Memory B cell (primary cell): ENCODE measurements around the gene SAV1.
A peak's percentile ranks its signal among the peaks of the same experiment; 100 is the strongest.
"Not testable (repeated sequence)": the region's sequence is repeated elsewhere in the genome, so short reads cannot be mapped to it uniquely, and the experiment has no call there.

ENCODE experiments used
- ATAC-seq: fragments of 150-1000 bp; cut with Tn5 transposase; 2 replicates; pipeline ENCODE4 v1.10.0; 2021; ENCODE audit warnings: low read depth, mild to moderate bottlenecking, moderate library complexity
- DNase-seq, 2 donors: peaks; one replicate each; pipeline ENCODE4 v3.0.0; 2022; ENCODE audit warnings: low spot score in 2 of 2
- H3K27ac Mint-ChIP-seq: one replicate; pipeline ENCODE4 v1.8.0; 2022; ENCODE audit warnings: mild to moderate bottlenecking, moderate library complexity, mixed read lengths
- H3K27me3 Mint-ChIP-seq: one replicate; pipeline ENCODE4 v1.8.0; 2022; ENCODE audit warnings: mixed read lengths
- H3K36me3 Mint-ChIP-seq: one replicate; pipeline ENCODE4 v1.8.0; 2022; ENCODE audit warnings: mild to moderate bottlenecking, mixed read lengths
- H3K4me1 Mint-ChIP-seq: one replicate; pipeline ENCODE4 v1.8.0; 2022; ENCODE audit warnings: mixed read lengths
- H3K4me3 Mint-ChIP-seq: one replicate; pipeline ENCODE4 v1.8.0; 2022; ENCODE audit warnings: mild to moderate bottlenecking, moderate library complexity, mixed read lengths
- H3K9me3 Mint-ChIP-seq: one replicate; pipeline ENCODE4 v1.8.0; 2022; ENCODE audit warnings: mixed read lengths

SAV1 gene

DNA sequence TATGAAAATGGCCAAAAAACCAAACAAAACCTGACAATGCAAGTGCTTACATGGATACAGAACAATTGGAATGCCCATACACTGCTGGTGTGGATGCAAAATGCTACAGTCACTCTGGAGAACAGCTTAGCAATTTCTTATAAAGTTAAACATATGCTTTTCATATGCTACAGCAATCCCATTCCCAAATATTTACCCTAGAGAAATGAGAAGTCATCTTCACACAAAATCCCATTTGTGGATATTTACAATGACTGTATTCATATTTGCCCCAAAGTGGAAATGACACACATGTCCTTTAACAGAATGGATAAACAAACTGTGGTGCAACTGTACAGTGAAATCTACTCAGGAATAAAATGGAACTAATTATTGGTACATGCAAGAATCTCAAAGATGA, 20.4 kb downstream of the SAV1 start:
- DNase-seq (no peak), ATAC-seq (no peak)
- Mint-ChIP-seq H3K27ac (peak overlapping the region; percentile 89), H3K4me1 (peaks cover 28% of the 10 kb centered on the region), H3K36me3 (peaks cover 18% of the 10 kb centered on the region), H3K4me3 (peak overlapping the region; percentile 85), H3K9me3 (no peaks in the 10 kb centered on the region), H3K27me3 (no peaks in the 10 kb centered on the region)

DNA sequence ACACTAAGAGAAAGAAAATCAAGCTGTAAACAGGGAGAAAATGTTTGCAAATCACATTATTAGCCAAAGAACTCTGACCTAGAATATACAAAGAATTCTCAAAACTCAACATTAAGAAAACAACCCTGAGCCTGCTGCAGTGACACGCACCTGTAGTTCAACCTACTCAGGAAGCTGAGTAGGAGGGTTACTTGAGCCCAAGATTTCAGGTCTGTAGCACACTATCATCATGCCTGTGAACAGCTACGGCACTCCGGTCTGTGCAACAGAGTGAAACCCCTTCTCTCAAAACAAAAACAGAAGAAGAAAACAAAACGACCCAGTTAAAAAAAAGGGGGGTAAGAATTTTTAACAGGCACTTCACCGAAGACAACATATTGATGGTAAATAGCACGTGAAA, 20.8 kb downstream of the SAV1 start:
- Mint-ChIP-seq H3K27ac (peak overlapping the region; percentile 89), H3K4me3 (peak overlapping the region; percentile 85), H3K27me3 (no peaks in the 10 kb centered on the region), H3K36me3 (peaks cover 17% of the 10 kb centered on the region), H3K4me1 (peaks cover 26% of the 10 kb centered on the region), H3K9me3 (no peaks in the 10 kb centered on the region)
- DNase-seq (peak in 1 of 2 donors; percentile 19), ATAC-seq (peak; percentile 99)

DNA sequence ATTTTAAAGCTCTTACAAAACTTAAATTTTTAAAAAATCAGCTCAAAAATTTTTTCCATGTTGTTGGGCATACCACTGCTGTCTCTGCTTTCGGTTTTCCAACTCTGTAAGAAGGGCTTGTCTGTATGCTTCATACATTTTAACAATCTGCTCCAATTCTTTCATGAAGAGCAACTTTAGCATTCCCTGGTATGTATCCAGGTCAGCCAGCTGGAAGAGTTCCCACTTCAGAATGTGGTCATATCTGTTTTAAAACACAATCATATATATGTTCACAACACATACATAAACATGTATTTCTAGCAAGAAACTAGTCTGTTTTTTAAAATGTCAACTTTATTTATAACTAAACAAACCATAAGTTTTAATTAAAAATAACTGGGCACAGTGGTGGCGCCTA, 33.0 kb downstream of the SAV1 start:
- Mint-ChIP-seq H3K27ac (no peak overlapping the region), H3K4me1 (peaks cover 5% of the 10 kb centered on the region), H3K36me3 (peaks cover 22% of the 10 kb centered on the region), H3K27me3 (no peaks in the 10 kb centered on the region), H3K9me3 (no peaks in the 10 kb centered on the region), H3K4me3 (no peak overlapping the region)
- DNase-seq (no peak), ATAC-seq (no peak)

DNA sequence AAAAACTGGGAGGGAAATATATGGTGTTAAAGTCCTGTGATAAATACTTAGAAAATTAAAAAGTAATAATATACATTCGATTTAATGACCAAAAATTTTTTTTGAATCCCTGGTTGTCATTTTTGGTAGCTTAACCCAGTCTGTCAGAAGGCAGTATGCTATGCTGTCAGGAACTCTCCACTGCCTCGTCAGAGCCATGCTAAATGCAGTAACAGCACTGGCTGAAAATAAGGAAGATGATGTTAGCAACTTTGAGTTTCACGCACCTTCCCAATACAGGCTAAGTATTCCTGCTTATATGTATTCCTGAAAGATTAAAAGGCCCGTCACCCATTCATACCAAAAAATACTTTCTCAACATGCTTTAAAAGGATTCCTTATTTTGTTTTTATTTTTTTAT, 34.2 kb downstream of the SAV1 start:
- ATAC-seq: no peak
- Mint-ChIP-seq H3K27me3 (no peaks in the 10 kb centered on the region), H3K36me3 (peaks cover 16% of the 10 kb centered on the region), H3K4me1 (peaks cover 5% of the 10 kb centered on the region), H3K27ac (no peak overlapping the region), H3K4me3 (no peak overlapping the region), H3K9me3 (no peaks in the 10 kb centered on the region)
- DNase-seq: no peak

DNA sequence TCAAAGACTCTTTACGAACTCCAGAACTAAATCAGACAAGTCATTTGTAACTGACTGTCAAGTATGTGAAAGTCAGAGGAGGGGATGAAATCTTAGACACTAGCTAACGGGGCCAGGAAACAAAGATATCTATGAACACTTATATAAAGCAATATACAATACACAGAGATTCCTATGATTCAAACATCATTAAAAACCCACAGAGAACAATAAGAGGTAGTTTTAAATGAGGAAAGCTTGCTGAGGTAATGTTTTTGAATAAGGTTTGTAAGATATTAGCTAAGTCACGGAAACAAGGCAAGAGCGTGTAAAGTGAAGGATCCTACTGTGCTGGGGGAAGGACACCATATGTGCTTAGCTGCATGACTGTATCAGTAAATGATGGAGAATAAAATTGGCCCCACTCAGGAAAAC, 36.7 kb downstream of the SAV1 start:
- ATAC-seq (no peak), DNase-seq (no peak)
- Mint-ChIP-seq H3K27me3 (no peaks in the 10 kb centered on the region), H3K4me3 (no peak overlapping the region), H3K36me3 (peaks cover 11% of the 10 kb centered on the region), H3K4me1 (peaks cover 2% of the 10 kb centered on the region), H3K27ac (peak overlapping the region; percentile 67), H3K9me3 (no peaks in the 10 kb centered on the region)

DNA sequence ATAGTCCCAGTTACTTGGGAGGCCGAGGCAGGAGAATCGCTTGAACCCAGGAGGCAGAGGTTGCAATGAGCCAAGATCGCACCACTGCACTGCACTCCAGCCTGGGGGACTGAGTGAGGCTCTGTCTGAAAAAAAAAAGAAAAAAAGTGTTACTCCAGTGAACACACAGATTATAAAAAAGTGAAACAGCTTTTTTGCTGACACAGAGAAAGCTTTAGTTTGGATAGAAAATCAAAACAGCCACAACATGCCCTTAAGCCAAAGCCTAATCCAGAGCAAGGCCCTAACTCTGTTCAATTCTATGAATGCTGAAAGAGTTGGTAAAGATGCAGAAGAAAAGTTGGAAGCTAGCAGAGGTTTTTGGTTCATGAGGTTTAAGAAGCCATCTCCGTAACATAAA, 43.2 kb downstream of the SAV1 start:
- H3K4me3 Mint-ChIP-seq, H3K4me1 Mint-ChIP-seq, H3K36me3 Mint-ChIP-seq, H3K9me3 Mint-ChIP-seq, DNase-seq, ATAC-seq, H3K27ac Mint-ChIP-seq, H3K27me3 Mint-ChIP-seq: not testable (repeated sequence)

DNA sequence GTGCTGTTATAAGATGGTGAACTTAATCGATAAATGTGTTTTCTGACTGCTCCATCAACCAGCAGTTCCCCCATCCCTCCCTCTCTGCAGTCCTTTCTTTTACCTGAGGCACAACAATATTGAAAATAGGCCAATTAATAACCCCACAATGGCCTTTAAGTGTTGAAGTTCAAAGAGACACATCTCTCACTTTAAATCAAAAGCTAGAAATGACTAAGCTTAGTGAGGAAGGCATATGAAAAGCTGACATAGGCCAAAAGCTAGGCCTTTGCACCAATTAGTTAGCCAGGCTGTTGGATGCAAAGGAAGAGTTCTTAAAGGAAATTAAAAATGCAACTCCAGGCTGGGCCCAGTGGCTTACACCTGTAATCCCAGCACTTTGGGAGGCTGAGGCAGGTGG, 43.7 kb downstream of the SAV1 start:
- DNase-seq: no peak

DNA sequence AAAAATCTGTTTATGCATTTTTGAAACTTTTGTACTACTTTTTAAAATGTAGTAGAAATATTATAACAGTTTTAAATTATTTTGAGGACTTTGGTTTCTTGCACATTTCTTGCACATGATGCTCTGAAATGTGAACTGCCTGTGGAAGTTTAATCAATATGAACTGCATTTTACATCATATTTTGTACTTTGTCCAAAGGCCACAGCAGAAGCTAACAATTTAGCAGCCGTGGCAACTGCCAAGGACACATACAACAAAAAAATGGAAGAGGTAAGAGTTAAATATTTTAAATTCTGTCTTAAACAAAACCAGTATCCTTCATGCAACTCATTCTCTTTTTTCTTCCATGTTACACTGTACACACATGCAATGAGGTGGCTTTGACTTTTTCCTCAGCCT, 45.1 kb downstream of the SAV1 start:
- Mint-ChIP-seq H3K4me3 (no peak overlapping the region), H3K4me1 (peaks cover 6% of the 10 kb centered on the region), H3K9me3 (no peaks in the 10 kb centered on the region), H3K27me3 (no peaks in the 10 kb centered on the region), H3K36me3 (no peaks in the 10 kb centered on the region), H3K27ac (no peak overlapping the region)
- no peak for ATAC-seq
- DNase-seq: no peak

More for the DNA sequence above, 43.7 kb downstream of the SAV1 start:
- no peaks in the 10 kb centered on the region for H3K9me3 Mint-ChIP-seq
- H3K4me1 Mint-ChIP-seq: peaks cover 5% of the 10 kb centered on the region
- H3K4me3 Mint-ChIP-seq: no peak overlapping the region
- no peaks in the 10 kb centered on the region for H3K27me3 Mint-ChIP-seq
- no peaks in the 10 kb centered on the region for H3K36me3 Mint-ChIP-seq
- no peak for ATAC-seq
- H3K27ac Mint-ChIP-seq: no peak overlapping the region

DNA sequence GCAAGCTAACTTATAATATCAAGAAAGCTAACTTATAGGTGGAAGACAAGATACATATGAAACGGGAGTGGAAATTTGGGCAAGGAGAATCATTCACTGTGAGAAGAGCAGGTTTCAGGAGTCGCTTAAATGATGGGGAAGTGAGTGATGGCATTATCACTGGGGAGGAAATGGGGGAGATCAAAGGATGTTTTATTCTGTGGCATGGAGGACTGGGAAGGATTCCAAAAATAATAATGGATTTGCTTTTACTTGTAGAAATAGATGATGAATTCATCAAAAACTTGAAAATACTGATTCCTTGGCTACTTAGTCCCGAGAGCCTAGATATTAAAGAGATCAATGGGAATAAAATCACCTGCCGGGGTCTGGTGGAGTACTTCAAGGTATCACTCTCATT, 47.8 kb downstream of the SAV1 start:
- DNase-seq (no peak), ATAC-seq (no peak)
- peaks cover 2% of the 10 kb centered on the region for H3K36me3 Mint-ChIP-seq
- no peak overlapping the region for H3K4me3 Mint-ChIP-seq
- peaks cover 6% of the 10 kb centered on the region for H3K4me1 Mint-ChIP-seq
- no peak overlapping the region for H3K27ac Mint-ChIP-seq
- H3K9me3 Mint-ChIP-seq: no peaks in the 10 kb centered on the region
- no peaks in the 10 kb centered on the region for H3K27me3 Mint-ChIP-seq

DNA sequence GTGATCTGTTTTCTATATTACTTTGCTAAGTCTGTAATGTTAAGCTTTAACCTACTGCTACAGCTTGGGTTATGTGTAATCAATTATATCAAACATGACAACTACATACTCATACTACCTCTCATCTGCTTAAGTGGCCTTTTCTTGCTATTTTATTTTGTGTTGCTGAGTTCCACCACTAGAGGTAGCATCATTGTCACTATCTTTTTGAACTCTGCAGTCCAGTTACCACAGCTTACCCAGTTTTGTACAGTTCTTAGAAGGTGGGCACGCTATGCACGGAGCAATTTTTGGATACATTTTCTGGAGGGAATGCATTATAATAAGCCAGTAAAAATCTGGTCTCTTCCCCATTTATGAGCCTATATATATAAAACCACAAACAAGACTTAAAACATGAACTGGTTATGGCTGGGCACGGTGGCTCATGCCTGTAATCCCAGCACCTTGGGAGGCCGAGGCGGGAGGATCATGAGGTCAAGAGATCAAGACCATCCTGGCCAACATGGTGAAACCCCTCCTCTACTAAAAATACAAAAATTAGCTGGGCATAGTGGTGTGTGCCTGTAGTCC, 48.5 kb downstream of the SAV1 start:
- DNase-seq (peak in 1 of 2 donors; percentile 11), ATAC-seq (peak; percentile 64)
- H3K9me3 Mint-ChIP-seq: no peaks in the 10 kb centered on the region
- H3K36me3 Mint-ChIP-seq: peaks cover 2% of the 10 kb centered on the region
- H3K4me3 Mint-ChIP-seq: no peak overlapping the region
- H3K27me3 Mint-ChIP-seq: no peaks in the 10 kb centered on the region
- peaks cover 6% of the 10 kb centered on the region for H3K4me1 Mint-ChIP-seq
- H3K27ac Mint-ChIP-seq: peak overlapping the region; percentile 32

DNA sequence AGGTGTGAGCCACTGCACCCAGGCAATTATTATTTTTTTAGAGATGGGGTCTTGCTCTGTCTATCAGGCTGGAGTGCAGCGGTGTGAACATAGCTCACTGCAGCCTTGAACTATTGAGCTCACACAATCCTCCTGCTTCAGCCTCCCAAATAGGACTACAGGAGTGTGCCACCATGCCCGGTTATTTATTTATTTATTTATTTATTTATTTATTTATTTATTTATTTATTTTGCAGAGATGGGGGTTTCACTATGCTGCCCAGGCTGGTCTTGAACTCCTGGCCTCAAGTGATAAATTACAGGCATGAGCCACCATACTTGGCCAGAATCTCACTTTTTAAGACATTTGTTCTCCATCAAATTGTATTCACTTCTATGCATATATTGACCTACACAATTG, 51.8 kb downstream of the SAV1 start:
- H3K4me1 Mint-ChIP-seq: peaks cover 6% of the 10 kb centered on the region
- DNase-seq: no peak
- no peak overlapping the region for H3K4me3 Mint-ChIP-seq
- no peak overlapping the region for H3K27ac Mint-ChIP-seq
- H3K9me3 Mint-ChIP-seq: no peaks in the 10 kb centered on the region
- no peaks in the 10 kb centered on the region for H3K27me3 Mint-ChIP-seq
- peaks cover 2% of the 10 kb centered on the region for H3K36me3 Mint-ChIP-seq
- ATAC-seq: no peak

DNA sequence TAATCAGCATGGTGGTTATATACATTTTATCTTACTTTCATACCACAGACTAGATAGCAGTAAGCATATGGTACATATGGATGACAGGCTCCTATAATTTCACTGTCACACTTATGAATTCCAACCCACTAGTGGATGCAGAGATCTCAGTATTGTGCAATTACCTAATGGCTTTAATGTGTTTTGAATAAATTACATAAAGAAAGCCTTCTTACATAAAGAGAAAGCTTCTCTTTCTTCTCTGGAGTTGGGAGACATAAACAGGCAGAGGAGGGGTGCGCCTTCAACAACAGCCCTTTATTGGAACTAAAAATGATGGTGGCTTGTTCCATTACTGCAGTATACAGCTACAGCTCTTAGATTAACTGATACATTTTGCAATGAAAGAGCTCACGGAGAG, 52.6 kb downstream of the SAV1 start:
- H3K27me3 Mint-ChIP-seq: no peaks in the 10 kb centered on the region

DNA sequence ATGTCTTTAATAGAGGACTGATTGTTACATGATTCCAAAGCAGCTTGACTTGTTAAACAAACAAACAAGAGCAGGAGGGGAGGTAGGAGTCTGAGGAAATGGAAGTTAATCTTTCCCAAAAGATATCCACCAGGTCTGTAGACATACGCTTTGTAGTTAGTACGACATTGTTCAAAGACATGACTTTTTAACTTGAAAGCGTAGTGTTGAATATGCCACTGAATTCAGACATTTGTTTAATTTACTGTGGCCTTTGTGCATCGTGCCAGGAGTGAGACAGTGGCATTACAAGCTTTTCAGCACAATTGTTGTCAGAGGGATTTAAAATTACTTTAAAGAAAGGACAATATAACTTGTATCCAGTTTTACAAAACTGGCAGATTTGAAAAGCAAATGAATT, 53.0 kb downstream of the SAV1 start:
- no peak for ATAC-seq
- H3K36me3 Mint-ChIP-seq: peaks cover 2% of the 10 kb centered on the region
- no peak overlapping the region for H3K4me3 Mint-ChIP-seq
- H3K4me1 Mint-ChIP-seq: peaks cover 3% of the 10 kb centered on the region
- H3K27me3 Mint-ChIP-seq: no peaks in the 10 kb centered on the region
- DNase-seq: no peak
- H3K9me3 Mint-ChIP-seq: no peaks in the 10 kb centered on the region
- no peak overlapping the region for H3K27ac Mint-ChIP-seq

More for the DNA sequence above, 52.6 kb downstream of the SAV1 start:
- DNase-seq (no peak), ATAC-seq (no peak)
- Mint-ChIP-seq H3K9me3 (no peaks in the 10 kb centered on the region), H3K27ac (no peak overlapping the region), H3K4me1 (peaks cover 6% of the 10 kb centered on the region), H3K4me3 (no peak overlapping the region), H3K36me3 (peaks cover 2% of the 10 kb centered on the region)

DNA sequence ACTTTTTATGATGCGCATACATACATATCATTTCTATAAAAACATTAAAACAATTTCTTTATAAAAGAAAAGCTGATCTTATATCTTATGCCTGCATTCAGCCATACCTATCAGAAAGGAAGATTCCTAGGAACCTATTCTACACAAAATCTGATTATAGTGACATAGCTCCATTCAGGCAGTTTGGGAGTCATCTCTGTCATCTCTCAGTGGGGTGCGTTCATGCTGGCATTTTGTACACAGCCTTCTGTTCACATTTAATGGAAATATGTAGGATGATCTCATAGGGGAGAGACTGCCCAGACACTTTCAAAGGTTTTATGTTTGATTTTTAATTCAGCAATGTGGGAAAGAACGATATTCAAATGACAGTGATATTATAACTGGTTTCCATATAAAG, 55.3 kb downstream of the SAV1 start:
- Mint-ChIP-seq H3K36me3 (peaks cover 2% of the 10 kb centered on the region), H3K27me3 (no peaks in the 10 kb centered on the region)
- ATAC-seq: no peak

DNA sequence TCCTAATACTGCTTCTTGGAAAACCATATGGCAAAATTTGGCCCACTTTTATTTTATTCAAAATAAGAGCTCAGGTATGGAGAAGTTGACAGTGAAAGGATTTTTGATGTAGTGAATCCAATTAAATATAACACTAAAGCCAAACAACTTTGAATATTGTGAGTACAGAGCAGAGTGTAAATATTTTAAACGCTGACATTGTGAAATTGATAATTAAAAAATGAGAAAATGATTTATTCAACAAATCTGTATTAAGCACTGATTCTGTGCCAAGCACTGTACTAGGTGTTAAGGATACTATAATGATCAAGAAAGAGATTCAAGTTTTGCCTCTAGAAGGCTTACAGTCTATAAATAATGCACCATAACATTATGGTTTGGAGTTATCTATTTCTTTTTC, 57.6 kb downstream of the SAV1 start:
- H3K4me1 Mint-ChIP-seq: no peaks in the 10 kb centered on the region
- H3K4me3 Mint-ChIP-seq: no peak overlapping the region
- no peaks in the 10 kb centered on the region for H3K9me3 Mint-ChIP-seq
- DNase-seq (no peak), ATAC-seq (no peak)
- H3K27me3 Mint-ChIP-seq: no peaks in the 10 kb centered on the region
- H3K27ac Mint-ChIP-seq: no peak overlapping the region
- H3K36me3 Mint-ChIP-seq: no peaks in the 10 kb centered on the region

More for the DNA sequence above, 55.3 kb downstream of the SAV1 start:
- DNase-seq: no peak
- H3K4me1 Mint-ChIP-seq: no peaks in the 10 kb centered on the region
- H3K9me3 Mint-ChIP-seq: no peaks in the 10 kb centered on the region
- H3K27ac Mint-ChIP-seq: no peak overlapping the region
- no peak overlapping the region for H3K4me3 Mint-ChIP-seq
